Measurements from ENCODE around the gene GSG1. TPM values are rescaled to one million over a fixed set of nuclear protein-coding genes. Genes with fewer than 3 reads are reported as not detected.

Gene GSG1
- not detected in 2 replicates for total RNA-seq (2014; rRNA removed; shearing (Covaris generic))

- no peak for DNase-seq (ENCODE audit: low spot score)
Measured at GRCh38 chr12:13103391-13104033, at the start of gene GSG1. Gene GSG1 (minus strand): TSS chr12:13103667. CDS start chr12:13103512, 155 bp downstream.

- no peak for DNase-seq (ENCODE audit: low spot score)
Measured at GRCh38 chr12:13153180-13153579, 49.7 kb upstream of the GSG1 start.

GRCh38 chr12:13152756-13153155, 49.3 kb upstream of the GSG1 start:
- DNase-seq (ENCODE audit: low spot score): no peak

- DNase-seq (ENCODE audit: low spot score): no peak
Measured at GRCh38 chr12:13152281-13152680, 48.8 kb upstream of the GSG1 start.

GRCh38 chr12:13149411-13149810, 45.9 kb upstream of the GSG1 start:
- no peak for DNase-seq (ENCODE audit: low spot score)

- DNase-seq (ENCODE audit: low spot score): no peak
Measured at GRCh38 chr12:13148485-13148847, 45.0 kb upstream of the GSG1 start.

GRCh38 chr12:13147688-13148484, 44.4 kb upstream of the GSG1 start:
- no peak for DNase-seq (ENCODE audit: low spot score)

GRCh38 chr12:13146336-13146938, 43.0 kb upstream of the GSG1 start:
- DNase-seq (ENCODE audit: low spot score): no peak

- no peak for DNase-seq (ENCODE audit: low spot score)
Measured at GRCh38 chr12:13144266-13144828, 40.9 kb upstream of the GSG1 start.

- no peak for DNase-seq (ENCODE audit: low spot score)
Measured at GRCh38 chr12:13142747-13143146, 39.3 kb upstream of the GSG1 start.

GRCh38 chr12:13141686-13142085, 38.2 kb upstream of the GSG1 start:
- DNase-seq (ENCODE audit: low spot score): no peak

- DNase-seq (ENCODE audit: low spot score): peak; percentile 94
Measured at GRCh38 chr12:13135371-13136178, 32.1 kb upstream of the GSG1 start.

- DNase-seq (ENCODE audit: low spot score): no peak
Measured at GRCh38 chr12:13133886-13134285, 30.4 kb upstream of the GSG1 start.

- DNase-seq (ENCODE audit: low spot score): no peak
Measured at GRCh38 chr12:13130981-13131380, 27.5 kb upstream of the GSG1 start.

- DNase-seq (ENCODE audit: low spot score): no peak
Measured at GRCh38 chr12:13128291-13128965, 25.0 kb upstream of the GSG1 start.

- DNase-seq (ENCODE audit: low spot score): peak; percentile 66
Measured at GRCh38 chr12:13127444-13127843, 24.0 kb upstream of the GSG1 start.

GRCh38 chr12:13126494-13126893, 23.0 kb upstream of the GSG1 start:
- no peak for DNase-seq (ENCODE audit: low spot score)

- no peak for DNase-seq (ENCODE audit: low spot score)
Measured at GRCh38 chr12:13125996-13126395, 22.5 kb upstream of the GSG1 start.

GRCh38 chr12:13124656-13125505, 21.4 kb upstream of the GSG1 start:
- DNase-seq (ENCODE audit: low spot score): peak; percentile 22

GRCh38 chr12:13121568-13121967, 18.1 kb upstream of the GSG1 start:
- no peak for DNase-seq (ENCODE audit: low spot score)

Data from HT-29 (cell line).